HG02678 (cell line): ENCODE measurements around the gene TLE1.
"Not testable (repeated sequence)": the region's sequence is repeated elsewhere in the genome, so short reads cannot be mapped to it uniquely, and the experiment has no call there.

ENCODE experiments used
- ATAC-seq: cut with Tn5 transposase; IDR thresholded peaks from one replicate; pipeline ENCODE4 v1.9.1; 2021; ENCODE audit warnings: mild to moderate bottlenecking, moderate library complexity; ENCODE audit not compliant: unreplicated experiment

Gene TLE1

GRCh38 chr9:81653240-81653639 is 36.1 kb downstream of the TLE1 start:
- no peak for ATAC-seq

GRCh38 chr9:81652058-81652687 is 37.2 kb downstream of the TLE1 start:
- no peak for ATAC-seq

- ATAC-seq, result no peak
These were observed 38.5 kb downstream of the TLE1 start for GRCh38 chr9:81650586-81651515.

GRCh38 chr9:81649475-81650240 is 39.7 kb downstream of the TLE1 start:
- ATAC-seq, result no peak

GRCh38 chr9:81648891-81649290 is 40.5 kb downstream of the TLE1 start:
- no peak for ATAC-seq

- no peak for ATAC-seq
These were observed 43.0 kb downstream of the TLE1 start for GRCh38 chr9:81646337-81646736.

- ATAC-seq, result not testable (repeated sequence)
These were observed 44.8 kb downstream of the TLE1 start for GRCh38 chr9:81644513-81644912.

GRCh38 chr9:81637276-81637675 is 52.1 kb downstream of the TLE1 start:
- no peak for ATAC-seq

- no peak for ATAC-seq
These were observed 53.1 kb downstream of the TLE1 start for GRCh38 chr9:81636255-81636599.

GRCh38 chr9:81635521-81636254 is 53.7 kb downstream of the TLE1 start:
- no peak for ATAC-seq

GRCh38 chr9:81634915-81635516 is 54.3 kb downstream of the TLE1 start:
- ATAC-seq, result no peak

- no peak for ATAC-seq
These were observed 55.1 kb downstream of the TLE1 start for GRCh38 chr9:81633952-81634854.

- ATAC-seq, result no peak
These were observed 56.7 kb downstream of the TLE1 start for GRCh38 chr9:81632599-81632998.

- no peak for ATAC-seq
These were observed 58.1 kb downstream of the TLE1 start for GRCh38 chr9:81631218-81631745.

- no peak for ATAC-seq
These were observed 59.9 kb downstream of the TLE1 start for GRCh38 chr9:81629440-81629839.

- no peak for ATAC-seq
These were observed 60.5 kb downstream of the TLE1 start for GRCh38 chr9:81628897-81629296.

GRCh38 chr9:81627481-81627880 is 61.9 kb downstream of the TLE1 start:
- ATAC-seq, result no peak

- no peak for ATAC-seq
These were observed 62.8 kb downstream of the TLE1 start for GRCh38 chr9:81626511-81626910.

- ATAC-seq, result no peak
These were observed 63.4 kb downstream of the TLE1 start for GRCh38 chr9:81625969-81626368.
